IMR-90 (cell line): ENCODE data around the gene OARD1. TPM values are rescaled to one million over a fixed set of nuclear protein-coding genes. Genes with fewer than 3 reads are reported as not detected.

Experiments used
- ATAC-seq: fragments of 200-7000 bp; cut with Tn5 transposase; 2 replicates; pipeline ENCODE4 v1.9.1; 2020; ENCODE audit warnings: low read depth, mild to moderate bottlenecking, moderate library complexity
- BruUV-seq: library from RNA; stranded (reverse); fragments of 400-500 nt; replicated peaks from 2 replicates; lab custom pipeline; 2021; lab: Mats Ljungman, UMichigan
- CTCF ChIA-PET: fragments of 300-600 bp; formaldehyde crosslinking; extraction: SDS; loops from one replicate; lab custom pipeline; 2021; ENCODE audit warnings: antibody characterized with exemption; lab: Yijun Ruan, JAX
- POLR2A ChIA-PET: fragments of 300-600 bp; sonication (Branson Sonifier 250); formaldehyde crosslinking; loops from one replicate; lab custom pipeline; 2022; ENCODE audit warnings: antibody characterized with exemption; ENCODE audit not compliant: unreplicated experiment; lab: Charles Lee
- DNase-seq: peaks from one replicate; pipeline ENCODE4 v3.0.0; 2013
- H2AFZ ChIP-seq: replicated peaks from 2 replicates; pipeline ENCODE3; 2013; ENCODE audit warnings: low read length, mild to moderate bottlenecking; ENCODE audit not compliant: poor library complexity
- H2AK5ac ChIP-seq: 2 replicates; pipeline ENCODE4 v1.6.1; 2013; ENCODE audit warnings: low read depth, low read length, inconsistent platforms
- H2AK9ac ChIP-seq: replicated peaks from 2 replicates; pipeline ENCODE3; 2013; ENCODE audit warnings: mild to moderate bottlenecking, low read depth, low read length, moderate library complexity; ENCODE audit not compliant: poor library complexity
- H2BK120ac ChIP-seq: 2 replicates; pipeline ENCODE4 v1.6.1; 2013; ENCODE audit warnings: low read depth, low read length, inconsistent platforms
- H2BK15ac ChIP-seq: 3 replicates; pipeline ENCODE4 v1.6.1; 2013; ENCODE audit warnings: low read depth, low read length, inconsistent platforms
- H2BK20ac ChIP-seq: 2 replicates; pipeline ENCODE4 v1.6.1; 2013; ENCODE audit warnings: low read depth, mild to moderate bottlenecking, inconsistent platforms, low read length, moderate library complexity
- H2BK5ac ChIP-seq: 2 replicates; pipeline ENCODE4 v1.6.1; 2013; ENCODE audit warnings: mild to moderate bottlenecking, low read depth, low read length, inconsistent platforms; ENCODE audit not compliant: poor library complexity, severe bottlenecking
- H3K14ac ChIP-seq: replicated peaks from 2 replicates; pipeline ENCODE4 v1.6.1; 2013; ENCODE audit warnings: low read depth, low read length, inconsistent platforms
- H3K18ac ChIP-seq: 2 replicates; pipeline ENCODE4 v1.6.1; 2013; ENCODE audit warnings: low read depth, low read length, control low read depth
- H3K23ac ChIP-seq: 2 replicates; pipeline ENCODE4 v1.6.1; 2013; ENCODE audit warnings: low read depth, low read length, inconsistent platforms
- H3K27ac ChIP-seq: 2 replicates; pipeline ENCODE4 v1.5.1; 2013; ENCODE audit warnings: mild to moderate bottlenecking, control low read depth, low read length; ENCODE audit not compliant: insufficient read depth
- H3K27me3 ChIP-seq: 2 replicates; pipeline ENCODE4 v1.6.1; 2013; ENCODE audit warnings: low read length; ENCODE audit not compliant: control insufficient read depth, insufficient read depth
- H3K36me3 ChIP-seq: 2 replicates; pipeline ENCODE4 v1.6.1; 2013; ENCODE audit warnings: low read length, mixed read lengths; ENCODE audit not compliant: control insufficient read depth, insufficient read depth
- H3K4ac ChIP-seq: 2 replicates; pipeline ENCODE4 v1.6.1; 2013; ENCODE audit warnings: low read depth, low read length, inconsistent platforms
- H3K4me1 ChIP-seq: 2 replicates; pipeline ENCODE4 v1.6.1; 2013; ENCODE audit warnings: low read length, mixed read lengths; ENCODE audit not compliant: control insufficient read depth, insufficient read depth
- H3K4me2 ChIP-seq: 2 replicates; pipeline ENCODE4 v1.6.1; 2013; ENCODE audit warnings: low read depth, mild to moderate bottlenecking, control low read depth, low read length, moderate library complexity
- H3K4me3 ChIP-seq: 2 replicates; pipeline ENCODE4 v1.5.1; 2013; ENCODE audit warnings: low read depth, mild to moderate bottlenecking, control low read depth, low read length, moderate library complexity; ENCODE audit not compliant: insufficient read depth
- H3K56ac ChIP-seq: 2 replicates; pipeline ENCODE4 v1.6.1; 2013; ENCODE audit warnings: low read length, inconsistent platforms; ENCODE audit not compliant: insufficient read depth; ENCODE audit errors: extremely low read depth
- H3K79me1 ChIP-seq, 2 experiments: 2 replicates each; pipeline ENCODE4 v1.6.1; 2013; ENCODE audit warnings: low read length in 2 of 2, inconsistent platforms in 1 of 2, low read depth in 1 of 2
- H3K9ac ChIP-seq: 2 replicates; pipeline ENCODE4 v1.6.1; 2013; ENCODE audit warnings: low read depth, low read length, control low read depth
- H3K9me1 ChIP-seq: 2 replicates; pipeline ENCODE4 v1.6.1; 2013; ENCODE audit warnings: low read length, inconsistent platforms; ENCODE audit not compliant: insufficient read depth
- H3K9me3 ChIP-seq: 2 replicates; pipeline ENCODE4 v1.6.1; 2013; ENCODE audit warnings: low read length; ENCODE audit not compliant: control insufficient read depth, insufficient read depth
- H4K20me1 ChIP-seq: 2 replicates; pipeline ENCODE4 v1.6.1; 2013; ENCODE audit warnings: low read length, inconsistent platforms; ENCODE audit not compliant: insufficient read depth
- H4K5ac ChIP-seq: 2 replicates; pipeline ENCODE4 v1.6.1; 2013; ENCODE audit warnings: mild to moderate bottlenecking, low read depth, low read length, control low read depth
- H4K8ac ChIP-seq, 2 experiments: 2 replicates each; pipeline ENCODE4 v1.6.1; 2013; ENCODE audit warnings: low read depth in 2 of 2, low read length in 2 of 2, control low read depth in 1 of 2, inconsistent platforms in 1 of 2
- H4K91ac ChIP-seq: 2 replicates; pipeline ENCODE4 v1.6.1; 2013; ENCODE audit warnings: low read depth, low read length, inconsistent platforms; ENCODE audit not compliant: insufficient read depth
- BHLHE40 ChIP-seq: fragments of 150-350 bp; IDR thresholded peaks from 2 replicates; pipeline ENCODE4 v1.6.1; 2016; ENCODE audit warnings: mild to moderate bottlenecking, low read depth, low read length
- CEBPB ChIP-seq: IDR thresholded peaks from 2 replicates; pipeline ENCODE4 v1.6.1; 2012; ENCODE audit warnings: low read depth, low read length, improper control_type of control experiment
- CHD1 ChIP-seq: IDR thresholded peaks from 2 replicates; pipeline ENCODE4 v1.6.1; 2012; ENCODE audit warnings: low read depth, low read length, improper control_type of control experiment
- FOS ChIP-seq: fragments of 150-350 bp; IDR thresholded peaks from 2 replicates; pipeline ENCODE4 v1.6.1; 2016; ENCODE audit warnings: low read depth, low read length
- MXI1 ChIP-seq: IDR thresholded peaks from 2 replicates; pipeline ENCODE4 v1.6.1; 2012; ENCODE audit warnings: low read depth, mild to moderate bottlenecking, low read length, moderate library complexity, borderline replicate concordance
- NFE2L2 ChIP-seq: fragments of 150-350 bp; IDR thresholded peaks from 2 replicates; pipeline ENCODE4 v1.6.1; 2016; ENCODE audit warnings: low read depth, mild to moderate bottlenecking, low read length
- POLR2A ChIP-seq: IDR thresholded peaks from 2 replicates; pipeline ENCODE4 v1.6.1; 2012; ENCODE audit warnings: mild to moderate bottlenecking, low read depth, low read length
- SMC3 ChIP-seq: fragments of 150-350 bp; IDR thresholded peaks from 2 replicates; pipeline ENCODE4 v1.6.1; 2016; ENCODE audit warnings: low read depth, mild to moderate bottlenecking, antibody characterized with exemption, low read length, moderate library complexity
- WGBS, 2 experiments: methylation state at CpG; one replicate each; pipeline versions ENCODE4 v1.1.5 to v1.1.7; 2013; ENCODE audit warnings: missing lambda C conversion rate in 2 of 2; ENCODE audit not compliant: insufficient read length in 1 of 2; ENCODE audit errors: extremely low coverage in 2 of 2; 5-methylcytosine and 5-hydroxymethylcytosine counted together
- dilution Hi-C: fragments of 300-500 bp; cut with HindIII; formaldehyde crosslinking; loops from one replicate; pipeline ENCODE4 v1.14.3; 2018; ENCODE audit warnings: low sequenced_read_pairs; ENCODE audit not compliant: unreplicated experiment
- in situ Hi-C: fragments of 300-500 bp; cut with MboI; formaldehyde crosslinking; loops from 3 replicates; pipeline ENCODE4 v1.14.3; 2019; ENCODE audit warnings: low sequenced_read_pairs, inconsistent platforms, mixed read lengths
- intact Hi-C: fragments of 100-400 bp; cut with micrococcal nuclease; formaldehyde crosslinking; loops from 2 replicates; pipeline ENCODE4 v1.10.0; 2022
- polyA plus RNA-seq, 3 experiments: library from polyadenylated mRNA; depleted of rRNA; stranded (reverse); fragments of >200 nt; gene quantifications; 2 replicates each; pipeline ENCODE4 v1.2.3, GENCODE V29; 2012; ENCODE audit warnings: low replicate concordance in 1 of 3
- total RNA-seq: library from RNA; depleted of rRNA; stranded (reverse); fragments of >200 nt; gene quantifications from 2 replicates; pipeline ENCODE4 v1.2.3, GENCODE V29; 2012
- TF ChIP-seq, protein P1 (sequence below): conservative IDR thresholded peaks from 2 replicates; pipeline ENCODE4 v1.5.1; 2012; ENCODE audit warnings: mild to moderate bottlenecking, low read depth, low read length, improper control_type of control experiment

OARD1 gene
- total and polyA plus RNA-seq, 2 of the 4 experiments (the other 2 are of a cell fraction): 2.3 to 5.5 TPM

DNA sequence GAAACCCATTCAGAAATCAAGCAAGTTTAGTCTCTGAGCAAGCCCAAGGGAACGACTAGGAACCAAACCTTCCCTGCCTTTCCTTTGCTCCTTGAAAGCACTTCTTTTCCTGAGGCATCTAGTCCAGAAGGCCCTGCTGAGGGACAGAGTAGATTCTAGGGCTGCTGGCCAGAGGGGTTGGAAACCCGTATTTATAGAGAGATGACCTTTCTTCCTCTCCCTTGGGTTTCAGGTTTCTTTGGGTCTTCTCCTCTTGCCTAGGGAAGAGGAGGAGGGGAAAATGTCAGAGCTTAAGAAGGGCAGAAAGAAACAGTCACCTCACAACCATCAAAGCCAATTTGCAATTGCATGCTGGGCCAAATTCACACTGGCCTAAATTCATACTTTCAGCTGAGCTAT is 13.4 kb downstream of the OARD1 start:
- no peak for ATAC-seq
- Histone ChIP-seq H3K4me3 (no peak overlapping the region), H3K9ac (no peak overlapping the region), H3K4ac (no peak overlapping the region), H2AK5ac (no peak overlapping the region), H2AK9ac (no peak overlapping the region), H3K14ac (peak overlapping the region; percentile 23; the same call in 1 of the 2 replicates), H4K8ac (no peak overlapping the region), H4K20me1 (no peaks in the 10 kb centered on the region), H4K5ac (no peak overlapping the region), H3K9me3 (no peaks in the 10 kb centered on the region), H2BK120ac (no peak overlapping the region), H4K91ac (no peak overlapping the region; the same call in 1 of the 2 replicates), H2AFZ (no peak overlapping the region), H3K4me2 (no peak overlapping the region), H3K27ac (no peak overlapping the region), H3K56ac (no peak overlapping the region), H3K36me3 (no peaks in the 10 kb centered on the region), H3K18ac (no peak overlapping the region), H2BK15ac (no peak overlapping the region), H3K9me1 (no peaks in the 10 kb centered on the region), H2BK20ac (no peak overlapping the region), H2BK5ac (no peak overlapping the region), H3K4me1 (peaks cover 12% of the 10 kb centered on the region), H3K23ac (no peak overlapping the region), H3K27me3 (no peaks in the 10 kb centered on the region), H3K79me1 (no peaks in the 10 kb centered on the region)
- BruUV-seq: no TSS peak
- dilution Hi-C loops: no loop called here
- no CpG with 5 or more reads among the region's 2 CpGs for WGBS, 2 experiments
- intact Hi-C loops: no loop called here
- in situ Hi-C loops: no loop called here
- TF ChIP-seq NFE2L2 (no peak), FOS (no peak), BHLHE40 (no peak), POLR2A (no peak), CHD1 (no peak), CEBPB (no peak), SMC3 (no peak), MXI1 (no peak)
- TF ChIP-seq, protein P1, sequence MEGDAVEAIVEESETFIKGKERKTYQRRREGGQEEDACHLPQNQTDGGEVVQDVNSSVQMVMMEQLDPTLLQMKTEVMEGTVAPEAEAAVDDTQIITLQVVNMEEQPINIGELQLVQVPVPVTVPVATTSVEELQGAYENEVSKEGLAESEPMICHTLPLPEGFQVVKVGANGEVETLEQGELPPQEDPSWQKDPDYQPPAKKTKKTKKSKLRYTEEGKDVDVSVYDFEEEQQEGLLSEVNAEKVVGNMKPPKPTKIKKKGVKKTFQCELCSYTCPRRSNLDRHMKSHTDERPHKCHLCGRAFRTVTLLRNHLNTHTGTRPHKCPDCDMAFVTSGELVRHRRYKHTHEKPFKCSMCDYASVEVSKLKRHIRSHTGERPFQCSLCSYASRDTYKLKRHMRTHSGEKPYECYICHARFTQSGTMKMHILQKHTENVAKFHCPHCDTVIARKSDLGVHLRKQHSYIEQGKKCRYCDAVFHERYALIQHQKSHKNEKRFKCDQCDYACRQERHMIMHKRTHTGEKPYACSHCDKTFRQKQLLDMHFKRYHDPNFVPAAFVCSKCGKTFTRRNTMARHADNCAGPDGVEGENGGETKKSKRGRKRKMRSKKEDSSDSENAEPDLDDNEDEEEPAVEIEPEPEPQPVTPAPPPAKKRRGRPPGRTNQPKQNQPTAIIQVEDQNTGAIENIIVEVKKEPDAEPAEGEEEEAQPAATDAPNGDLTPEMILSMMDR: no peak
- DNase-seq: no peak
- ChIA-PET CTCF (no interaction called here), POLR2A (no interaction called here)
